CD4-positive, alpha-beta T cell (primary cell): ENCODE results near the gene GPR55. TPM values are rescaled to one million over a fixed set of nuclear protein-coding genes. Genes with fewer than 3 reads are reported as not detected.

Experiments used
- ATAC-seq: fragments of 200-7000 bp; cut with Tn5 transposase; one replicate; pipeline ENCODE4 v1.10.0; 2022; ENCODE audit warnings: mild to moderate bottlenecking; ENCODE audit not compliant: poor library complexity
- CTCF ChIA-PET: fragments of 350-600 bp; sonication (Branson Sonifier 250); formaldehyde crosslinking; loops from one replicate; lab custom pipeline; 2021; ENCODE audit warnings: antibody characterized with exemption, inconsistent platforms; lab: Charles Lee
- POLR2A ChIA-PET: fragments of 350-600 bp; sonication (Branson Sonifier 250); formaldehyde crosslinking; loops from one replicate; lab custom pipeline; 2021; ENCODE audit warnings: antibody characterized with exemption, inconsistent platforms; lab: Charles Lee
- DNase-seq, 14 experiments: peaks; one replicate each; pipeline ENCODE4 v3.0.0-alpha.2; 2013 to 2020; ENCODE audit warnings: mixed read lengths in 2 of 14
- H3K27ac ChIP-seq, 2 donors: one replicate each; pipeline versions ENCODE4 v1.5.1 to v1.7.0; 2013; ENCODE audit warnings: low read length in 2 of 2, low read depth in 1 of 2, mild to moderate bottlenecking in 1 of 2
- H3K27me3 ChIP-seq, 2 experiments: 1 replicate in 1 of 2; 2 replicates in 1 of 2; pipeline versions ENCODE4 v1.6.1 to v1.7.0; 2013; ENCODE audit warnings: low read length in 2 of 2, control low read depth in 1 of 2, mild to moderate bottlenecking in 1 of 2, moderate library complexity in 1 of 2; ENCODE audit not compliant: insufficient read depth in 2 of 2, control insufficient read depth in 1 of 2
- H3K36me3 ChIP-seq: one replicate; pipeline ENCODE4 v1.6.1; 2013; ENCODE audit warnings: low read length, control low read depth; ENCODE audit not compliant: insufficient read depth
- H3K4me1 ChIP-seq: one replicate; pipeline ENCODE4 v1.6.1; 2013; ENCODE audit warnings: low read length, control low read depth; ENCODE audit not compliant: insufficient read depth
- H3K4me3 ChIP-seq: one replicate; pipeline ENCODE4 v1.5.1; 2013; ENCODE audit warnings: mild to moderate bottlenecking, low read length, moderate library complexity
- H3K9me3 ChIP-seq, 2 experiments: 1 replicate in 1 of 2; 2 replicates in 1 of 2; pipeline versions ENCODE4 v1.6.1 to v1.7.0; 2013; ENCODE audit warnings: low read length in 2 of 2, mild to moderate bottlenecking in 2 of 2, control low read depth in 1 of 2, moderate library complexity in 1 of 2; ENCODE audit not compliant: control insufficient read depth in 1 of 2, insufficient read depth in 1 of 2
- H3K27ac Mint-ChIP-seq: one replicate; pipeline ENCODE4 v1.8.0; 2020; ENCODE audit warnings: mixed read lengths
- H3K27me3 Mint-ChIP-seq: one replicate; pipeline ENCODE4 v1.8.0; 2021; ENCODE audit warnings: mixed read lengths
- H3K36me3 Mint-ChIP-seq: one replicate; pipeline ENCODE4 v1.8.0; 2021; ENCODE audit warnings: low read depth, mixed read lengths
- H3K4me1 Mint-ChIP-seq: one replicate; pipeline ENCODE4 v1.8.0; 2021; ENCODE audit warnings: low read depth, mixed read lengths
- H3K4me3 Mint-ChIP-seq: one replicate; pipeline ENCODE4 v1.8.0; 2020; ENCODE audit warnings: mild to moderate bottlenecking, mixed read lengths
- H3K9me3 Mint-ChIP-seq: one replicate; pipeline ENCODE4 v1.8.0; 2020; ENCODE audit warnings: mixed read lengths
- CTCF ChIP-seq: fragments of 200-600 bp; IDR thresholded peaks from one replicate; pipeline ENCODE4 v1.8.0; 2022; ENCODE audit warnings: antibody characterized with exemption, mild to moderate bottlenecking
- intact Hi-C, 2 experiments: fragments of 100-400 bp; cut with DNase I in 1 of 2; cut with micrococcal nuclease in 1 of 2; formaldehyde crosslinking; loops; one replicate each; pipeline versions ENCODE4 v1.15.1 to v1.9.0; 2023 to 2025; cut with DNase I, micrococcal nuclease
- total RNA-seq, 174 experiments: library from RNA in 2 of 174; stranded (reverse) in 2 of 174; gene quantifications; one replicate each; pipeline ENCODE4 v1.2.3 and lab custom pipeline; 2021 to 2026

GPR55 gene
- total RNA-seq, 2 experiments from 2014 or later, result 2.9 to 3.8 TPM

GRCh38 chr2:230919681-230920080 is 5.4 kb downstream of the GPR55 start:
- Mint-ChIP-seq H3K4me3 (no peak overlapping the region), H3K27ac (no peak overlapping the region), H3K36me3 (no peaks in the 10 kb centered on the region), H3K27me3 (no peaks in the 10 kb centered on the region), H3K9me3 (no peaks in the 10 kb centered on the region), H3K4me1 (peaks cover 64% of the 10 kb centered on the region)
- DNase-seq, result no peak
- CTCF ChIA-PET, result no interaction called here
- H3K27me3 ChIP-seq, result no peaks in the 10 kb centered on the region
- no peaks in the 10 kb centered on the region for H3K36me3 ChIP-seq
- no peak overlapping the region for H3K4me3 ChIP-seq
- intact Hi-C loops, result loop anchor here in 1 of 2 experiments (5.0 kb wide), 1 partner anchor 72 kb away; no protein-coding TSS in a partner anchor
- no peak for ATAC-seq
- peaks cover 21% of the 10 kb centered on the region for H3K4me1 ChIP-seq
- no peak for TF ChIP-seq CTCF
- H3K9me3 ChIP-seq, result no peaks in the 10 kb centered on the region
- no peak overlapping the region for H3K27ac ChIP-seq
- POLR2A ChIA-PET, result no interaction called here

GRCh38 chr2:230919240-230919639 is 5.8 kb downstream of the GPR55 start:
- Histone ChIP-seq H3K4me3 (no peak overlapping the region), H3K36me3 (no peaks in the 10 kb centered on the region), H3K27ac (no peak overlapping the region), H3K27me3 (no peaks in the 10 kb centered on the region), H3K9me3 (no peaks in the 10 kb centered on the region), H3K4me1 (peaks cover 17% of the 10 kb centered on the region)
- no peaks in the 10 kb centered on the region for H3K27me3 Mint-ChIP-seq
- CTCF ChIA-PET, result no interaction called here
- H3K4me1 Mint-ChIP-seq, result peaks cover 59% of the 10 kb centered on the region
- no peak overlapping the region for H3K4me3 Mint-ChIP-seq
- H3K27ac Mint-ChIP-seq, result peak overlapping the region; percentile 57
- DNase-seq (no peak), ATAC-seq (peak; percentile 32)
- H3K36me3 Mint-ChIP-seq, result no peaks in the 10 kb centered on the region
- TF ChIP-seq CTCF, result no peak
- POLR2A ChIA-PET, result no interaction called here
- intact Hi-C loops, result no loop called here
- no peaks in the 10 kb centered on the region for H3K9me3 Mint-ChIP-seq

DNA sequence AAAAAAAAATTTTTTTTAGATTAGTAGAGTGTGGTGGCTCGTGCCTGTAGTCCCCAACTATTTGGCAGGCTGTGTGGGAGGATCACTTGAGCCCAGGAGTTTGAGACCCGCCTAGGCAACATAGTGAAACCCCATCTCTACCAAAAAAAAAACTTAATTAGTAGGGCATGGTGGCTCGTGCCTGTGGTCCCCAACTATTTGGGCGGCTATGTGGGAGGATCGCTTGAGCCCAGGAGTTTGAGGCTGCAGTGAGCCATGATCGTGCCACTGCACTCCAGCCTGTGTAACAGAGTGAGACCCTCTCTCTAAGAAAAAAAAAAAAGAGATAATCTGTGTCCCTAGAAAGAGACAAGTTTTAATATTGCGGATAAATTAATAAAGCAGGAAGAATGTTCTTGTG is 8.8 kb downstream of the GPR55 start:
- ChIA-PET CTCF (no interaction called here), POLR2A (interaction anchor here (1.6 kb wide), 1 partner anchor 11 kb away, joined by 4 read pairs; no protein-coding TSS in a partner anchor)
- H3K27ac Mint-ChIP-seq, result no peak overlapping the region
- H3K27me3 ChIP-seq, result no peaks in the 10 kb centered on the region
- ATAC-seq (no peak), DNase-seq (no peak)
- intact Hi-C loops, result no loop called here
- H3K9me3 Mint-ChIP-seq, result no peaks in the 10 kb centered on the region
- H3K27me3 Mint-ChIP-seq, result no peaks in the 10 kb centered on the region
- H3K9me3 ChIP-seq, result no peaks in the 10 kb centered on the region
- H3K4me3 ChIP-seq, result no peak overlapping the region
- H3K27ac ChIP-seq, result no peak overlapping the region
- no peaks in the 10 kb centered on the region for H3K36me3 ChIP-seq
- H3K4me1 ChIP-seq, result no peaks in the 10 kb centered on the region
- no peak for TF ChIP-seq CTCF
- H3K36me3 Mint-ChIP-seq, result no peaks in the 10 kb centered on the region
- no peak overlapping the region for H3K4me3 Mint-ChIP-seq
- peaks cover 38% of the 10 kb centered on the region for H3K4me1 Mint-ChIP-seq
